HG03575 (cell line): ENCODE results near the gene DNAJC27.

Experiments used
- ATAC-seq: cut with Tn5 transposase; IDR thresholded peaks from one replicate; pipeline ENCODE4 v1.9.1; 2021; ENCODE audit not compliant: unreplicated experiment, insufficient number of reproducible peaks, low FRiP score; ENCODE audit errors: extremely low read depth

The DNAJC27 gene

GRCh38 chr2:24914713-24915112 lies 57.0 kb downstream of the DNAJC27 start:
- no peak for ATAC-seq

- ATAC-seq = no peak
These were observed 57.8 kb downstream of the DNAJC27 start for GRCh38 chr2:24913911-24914310.

DNA sequence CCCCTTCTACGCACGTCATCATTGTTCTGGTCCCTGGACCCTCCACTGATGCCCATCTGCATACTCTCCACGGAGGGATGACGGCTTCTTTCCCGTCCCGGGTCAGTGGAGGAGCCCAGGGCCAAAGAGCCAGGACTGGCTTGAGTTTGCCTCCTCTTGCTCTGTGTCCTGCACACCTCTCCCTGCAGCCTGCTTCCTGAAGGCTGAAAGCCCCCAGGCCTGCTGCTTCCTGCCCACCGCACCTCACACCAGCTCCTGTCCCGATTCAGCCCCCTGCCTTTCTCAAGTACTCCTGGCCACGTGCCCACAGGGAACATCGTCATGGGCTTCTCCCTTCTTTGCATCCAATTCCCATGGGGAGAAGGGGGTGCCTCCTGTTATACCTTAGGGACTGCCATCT lies 58.8 kb downstream of the DNAJC27 start:
- no peak for ATAC-seq

DNA sequence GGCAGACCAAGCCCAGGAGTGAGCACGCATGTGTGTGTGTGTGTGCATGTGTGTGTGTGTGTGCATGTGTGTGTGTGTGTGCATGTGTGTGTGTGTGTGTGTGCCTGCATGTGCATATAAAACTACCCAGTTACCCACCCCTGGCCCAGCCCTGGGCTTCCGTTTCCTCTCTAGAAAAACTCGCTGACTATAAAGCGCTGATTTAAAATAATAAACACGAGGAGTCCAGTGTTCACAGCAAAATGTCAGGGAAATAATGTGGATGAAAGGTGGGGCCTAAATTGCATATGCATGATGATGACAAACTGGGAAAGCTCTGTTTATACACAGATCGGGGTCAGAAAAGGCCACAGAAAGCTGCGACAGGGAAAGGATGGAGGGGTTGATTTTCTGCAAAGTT lies 59.2 kb downstream of the DNAJC27 start:
- ATAC-seq = no peak

GRCh38 chr2:24910245-24910644 lies 61.5 kb downstream of the DNAJC27 start:
- ATAC-seq = no peak

DNA sequence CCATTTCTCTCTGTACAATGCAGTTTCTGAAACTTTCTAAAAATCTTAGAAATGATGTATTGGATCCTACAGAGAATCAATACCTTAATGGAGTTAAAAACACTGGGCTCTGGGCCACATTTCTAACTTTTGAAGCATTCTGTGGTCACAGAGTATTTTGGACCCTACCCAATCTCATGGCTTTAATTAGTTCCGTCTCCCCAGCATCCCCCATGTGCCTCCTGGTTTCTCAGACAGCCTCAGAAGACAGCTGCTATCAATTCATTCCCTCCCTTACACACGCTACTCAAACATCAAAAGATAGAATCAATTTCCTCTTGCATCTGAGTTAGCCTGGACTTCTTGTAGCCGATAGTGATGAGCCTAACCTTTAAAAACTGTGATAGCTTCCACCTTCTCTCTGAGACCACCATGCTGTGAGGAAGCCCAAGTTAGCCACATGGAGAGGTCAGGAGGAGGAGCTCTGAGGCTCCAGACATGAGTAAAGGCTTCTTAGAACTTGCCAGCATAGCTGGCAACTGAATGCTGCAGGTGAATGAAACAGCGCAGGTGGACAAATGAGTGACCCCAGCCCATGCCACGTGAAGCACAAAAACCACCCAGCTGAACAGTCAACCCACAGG lies 62.1 kb downstream of the DNAJC27 start:
- ATAC-seq = no peak

- no peak for ATAC-seq
These were observed 63.3 kb downstream of the DNAJC27 start for GRCh38 chr2:24908461-24908901.

DNA sequence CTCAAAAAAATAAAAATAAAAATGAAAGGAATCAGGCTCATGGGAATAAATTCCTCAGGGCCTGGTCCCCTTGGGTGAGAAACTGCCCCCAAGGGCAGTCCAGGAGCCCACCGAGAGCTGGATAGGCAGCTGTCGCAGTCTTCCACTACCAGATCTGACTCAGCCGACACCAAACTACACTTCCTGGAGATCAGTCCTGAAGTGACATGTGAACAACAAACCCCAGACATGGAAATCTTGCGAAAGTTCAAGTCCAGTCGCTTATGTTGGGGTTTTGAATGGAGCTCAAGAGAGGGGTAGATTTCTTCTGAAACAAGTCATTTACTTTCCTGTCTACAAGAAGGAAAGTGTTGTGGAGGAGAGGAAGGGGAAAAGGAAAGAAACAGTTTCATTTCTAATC lies 64.6 kb downstream of the DNAJC27 start:
- no peak for ATAC-seq

DNA sequence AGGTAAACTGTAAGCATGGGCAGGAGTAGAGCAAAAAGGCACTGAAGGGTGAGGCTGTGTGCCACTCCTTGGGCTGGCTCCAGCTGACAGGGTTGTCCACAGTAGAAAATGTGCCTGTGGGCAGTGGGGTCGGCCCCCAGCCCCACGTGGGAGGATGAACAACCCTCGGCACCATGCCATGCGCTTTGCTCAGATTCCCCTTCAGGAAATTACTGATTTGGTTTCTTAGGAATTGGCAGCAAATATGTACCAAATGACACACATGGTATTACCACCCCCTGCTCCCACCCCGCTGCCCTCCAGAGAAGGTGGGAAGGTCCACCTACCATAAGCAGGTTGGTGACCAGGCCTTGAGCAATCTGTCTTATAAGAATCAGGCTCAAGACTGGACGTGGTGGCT lies 65.3 kb downstream of the DNAJC27 start:
- ATAC-seq = no peak

DNA sequence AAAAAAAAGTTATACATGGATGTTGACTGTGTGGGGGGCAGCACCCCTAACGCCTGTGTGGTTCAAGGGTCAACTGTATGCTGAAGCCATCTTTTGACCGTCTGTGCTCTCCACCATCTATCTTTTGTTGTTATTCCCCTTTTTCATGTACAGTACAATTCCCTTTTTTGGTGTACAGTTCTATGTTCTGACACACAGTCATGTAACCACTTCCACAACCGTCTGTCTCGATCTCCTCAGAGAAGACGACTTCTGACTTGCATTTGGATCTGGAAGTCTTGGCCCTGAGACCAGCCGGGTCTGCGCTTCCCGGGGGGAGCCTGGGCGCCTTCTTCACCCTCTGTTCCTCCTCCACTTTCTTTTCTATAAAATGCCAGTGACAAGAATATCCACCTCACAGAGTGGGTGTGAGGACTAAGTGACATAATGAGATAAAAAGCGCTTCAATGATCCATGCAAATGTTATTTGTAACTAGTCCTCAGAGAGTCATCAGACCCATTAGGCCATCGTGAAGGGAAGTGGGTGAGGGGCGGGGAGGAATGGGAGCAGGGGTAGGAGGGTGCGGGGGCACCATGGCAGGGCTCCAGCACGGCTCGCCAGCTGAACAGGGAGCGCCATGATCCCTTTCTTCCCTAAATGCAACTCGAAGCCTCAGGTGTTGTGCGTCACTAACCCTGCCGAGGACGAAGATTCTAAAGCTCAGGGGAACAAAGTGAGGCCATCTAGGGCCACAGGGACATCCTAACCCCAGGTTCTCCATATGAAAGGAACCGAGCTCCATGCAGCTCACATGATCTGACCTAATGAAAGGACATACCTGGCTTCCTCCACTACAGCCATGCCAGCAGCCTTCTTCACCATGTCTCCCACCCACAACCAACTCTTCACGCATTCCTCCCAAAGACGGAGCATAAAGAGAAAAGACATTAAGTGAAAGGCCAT lies 68.3 kb downstream of the DNAJC27 start:
- ATAC-seq = no peak

- ATAC-seq = no peak
These were observed 72.3 kb downstream of the DNAJC27 start for GRCh38 chr2:24899361-24899910.

- ATAC-seq = no peak
These were observed 73.3 kb downstream of the DNAJC27 start for GRCh38 chr2:24898122-24899109.

GRCh38 chr2:24894750-24895149 lies 77.0 kb downstream of the DNAJC27 start:
- no peak for ATAC-seq

GRCh38 chr2:24893934-24894333 lies 77.8 kb downstream of the DNAJC27 start:
- no peak for ATAC-seq
